Heart right ventricle (tissue), 16 donors: ENCODE results near the gene NXPH3. TPM values are rescaled to one million over a fixed set of nuclear protein-coding genes. Genes with fewer than 3 reads are reported as not detected.
"Not testable (repeated sequence)": the region's sequence is repeated elsewhere in the genome, so short reads cannot be mapped to it uniquely, and the experiment has no call there.

Source experiments
- ATAC-seq, 8 donors: fragments of 200-7000 bp; cut with Tn5 transposase; one replicate each; pipeline ENCODE4 v1.9.1; 2020; ENCODE audit warnings: mild to moderate bottlenecking in 8 of 8, moderate library complexity in 8 of 8, moderate number of reproducible peaks in 1 of 8
- DNase-seq, 2 donors: peaks; one replicate each; pipeline ENCODE4 v3.0.0-alpha.2; 2020
- H3K27ac ChIP-seq, 10 donors: fragments of 200-600 bp; sonication (generic) in 2 of 10; one replicate each; pipeline versions ENCODE4 v1.5.0 to v1.8.0; 2020 to 2022; ENCODE audit warnings: mild to moderate bottlenecking in 3 of 10
- H3K27me3 ChIP-seq, 7 donors: fragments of 200-600 bp; one replicate each; pipeline ENCODE4 v1.8.0; 2021 to 2022; ENCODE audit warnings: mild to moderate bottlenecking in 2 of 7
- H3K36me3 ChIP-seq, 9 donors: fragments of 200-600 bp; sonication (generic) in 1 of 9; one replicate each; pipeline versions ENCODE4 v1.5.0 to v1.8.0; 2020 to 2022; ENCODE audit warnings: mild to moderate bottlenecking in 2 of 9
- H3K4me1 ChIP-seq, 9 donors: fragments of 200-600 bp; sonication (generic) in 1 of 9; one replicate each; pipeline versions ENCODE4 v1.5.0 to v1.8.0; 2020 to 2022; ENCODE audit warnings: mild to moderate bottlenecking in 4 of 9
- H3K4me3 ChIP-seq, 10 donors: fragments of 200-600 bp; sonication (generic) in 2 of 10; one replicate each; pipeline versions ENCODE4 v1.5.0 to v1.8.0; 2020 to 2022; ENCODE audit warnings: mild to moderate bottlenecking in 7 of 10, moderate library complexity in 2 of 10
- H3K9me3 ChIP-seq, 11 donors: fragments of 200-600 bp in 10 of 11; sonication (generic) in 2 of 11; one replicate each; pipeline versions ENCODE4 v1.5.0 to v1.8.0; 2013 to 2022; ENCODE audit warnings: mild to moderate bottlenecking in 2 of 11, control low read depth in 1 of 11, moderate library complexity in 1 of 11
- WGBS, 2 donors: extraction: QIAGEN DNeasy Blood & Tissue Kit; methylation state at CpG; one replicate each; pipeline ENCODE4 v1.1.7; 2013; ENCODE audit warnings: inconsistent platforms in 1 of 2; 5-methylcytosine and 5-hydroxymethylcytosine counted together
- intact Hi-C, 10 donors: fragments of 100-400 bp; cut with DNase I; formaldehyde crosslinking; loops; one replicate each; pipeline versions ENCODE4 v1.11.1 to v1.14.2; 2022
- polyA plus RNA-seq, 2 donors: library from polyadenylated mRNA; stranded (reverse); fragments of 200-250 nt; gene quantifications; one replicate each; pipeline ENCODE4 v1.2.3, GENCODE V29; 2013
- total RNA-seq, 10 donors: library from RNA; stranded (reverse); fragmentation: NEBNext Ultra II Directional in 3 of 10; extraction: Animal tissue kit (Norgen Biotek cat#: 25700) in 3 of 10; gene quantifications; one replicate each; pipeline versions ENCODE4 v1.2.1 to v1.2.4, GENCODE V29; 2021 to 2023
- TF ChIP-seq, protein P1 (sequence below), 9 donors: fragments of 200-600 bp; sonication (generic) in 2 of 9; IDR thresholded peaks; one replicate each; pipeline versions ENCODE4 v1.5.0 to v1.8.0; 2021 to 2022; ENCODE audit warnings: antibody characterized with exemption in 9 of 9, mild to moderate bottlenecking in 5 of 9, moderate library complexity in 1 of 9
- donor health status: Arrhythmogenic right ventricular cardiomyopathy.
- donor health status: ischemic (EF 13 %, LVEDD 7.1; RV severe dilation, severe dysfunction).
- donor health status: healthy with polysubstance abuse.
- donor health status: DM: no; HTN: yes; CAD: no.
- donor health status: DM: no; HTN: no; CAD: no.
- donor health status: ischemic (EF 25% LVEDD 6.9; RV normal size, moderate dysfunction).
- donor health status: ischemic (EF 25% LVEDD 5.7; RV mildly dilated, moderate dysfunction).
- donor health status: healthy.
- donor health status: DM: yes; HTN: yes; CAD: no.
- donor health status: Ischemic cardiomyopathy.
- donor health status: ischemic (EF 35%, LVEDD 5.7; RV mildly dilated, moderate dysfunction).
- donor health status: nonischemic (EF 11% LVEDD 7.7; RV severe dilation, severe dysfunction).
- donor health status: DM: yes; HTN: yes; CAD: no.
- donor health status: PGD.
- donor health status: ischemic (EF 29% LVEDD 5.4; RV normal size, mild dysfunction).
- donor health status: nonischemic (EF 23%, LVEDD 6.1; RV moderate dilation, normal function).

NXPH3 gene
- total and polyA plus RNA-seq, 12 donors, result 2.2 to 5.9 (median 3.2) TPM

DNA sequence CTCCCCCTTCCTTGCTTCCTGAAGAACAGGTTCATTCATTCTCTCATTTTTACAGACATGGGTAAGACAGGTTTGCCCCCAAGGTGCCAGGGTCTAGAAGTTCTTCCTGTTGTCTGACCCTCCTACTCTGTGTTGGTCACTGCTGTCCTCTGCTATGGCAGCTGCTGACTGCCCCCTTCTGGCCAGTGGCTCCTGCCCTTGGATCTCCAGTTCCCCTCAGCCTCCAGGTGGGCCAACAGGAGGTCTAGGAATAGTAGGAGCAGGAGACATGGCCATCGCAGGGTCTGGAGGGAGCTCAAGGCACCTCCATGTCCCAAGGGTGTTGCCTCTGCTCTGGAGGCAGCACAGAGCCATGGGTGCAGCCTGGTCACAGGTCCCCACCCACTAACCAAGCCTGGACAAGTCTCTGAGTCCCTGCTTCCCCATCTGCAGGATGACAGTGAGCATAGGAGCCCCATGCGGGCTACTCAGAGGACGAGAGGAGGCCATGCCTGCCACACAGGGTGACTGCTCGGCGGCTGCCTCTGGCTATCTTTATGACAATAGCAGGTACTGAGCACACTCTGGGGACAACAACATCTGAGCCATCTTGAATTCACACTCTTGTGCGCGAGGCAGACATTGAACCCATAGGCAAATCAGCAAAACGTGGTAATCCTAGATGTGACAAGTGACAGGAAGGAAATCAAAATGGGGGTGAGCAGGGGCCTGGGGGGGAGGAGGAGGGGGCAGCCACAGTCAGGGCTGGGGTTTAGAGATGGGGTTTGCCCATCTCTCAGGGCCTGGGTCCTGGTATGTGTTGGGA is 27.0 kb upstream of the NXPH3 start:
- intact Hi-C loops, result loop anchor here in 9 of 10 donors (2.0 to 5.0 kb wide), 5 partner anchors 51 to 114 kb away; partner anchors contain the start of gene NGFR (in 2 of the 9)
- no peaks in the 10 kb centered on the region for H3K36me3 ChIP-seq
- ATAC-seq, result peak; percentile 43 to 78 (median 70)
- WGBS, 2 donors, result 77 to 80% methylated on average over 8 of the region's 8 CpGs
- H3K4me3 ChIP-seq, result no peak overlapping the region
- peaks cover 0 to 23% (median 0%) of the 10 kb centered on the region in 9 donors for H3K4me1 ChIP-seq
- peaks cover 0 to 4% (median 0%) of the 10 kb centered on the region in 11 donors for H3K9me3 ChIP-seq
- TF ChIP-seq, protein P1, sequence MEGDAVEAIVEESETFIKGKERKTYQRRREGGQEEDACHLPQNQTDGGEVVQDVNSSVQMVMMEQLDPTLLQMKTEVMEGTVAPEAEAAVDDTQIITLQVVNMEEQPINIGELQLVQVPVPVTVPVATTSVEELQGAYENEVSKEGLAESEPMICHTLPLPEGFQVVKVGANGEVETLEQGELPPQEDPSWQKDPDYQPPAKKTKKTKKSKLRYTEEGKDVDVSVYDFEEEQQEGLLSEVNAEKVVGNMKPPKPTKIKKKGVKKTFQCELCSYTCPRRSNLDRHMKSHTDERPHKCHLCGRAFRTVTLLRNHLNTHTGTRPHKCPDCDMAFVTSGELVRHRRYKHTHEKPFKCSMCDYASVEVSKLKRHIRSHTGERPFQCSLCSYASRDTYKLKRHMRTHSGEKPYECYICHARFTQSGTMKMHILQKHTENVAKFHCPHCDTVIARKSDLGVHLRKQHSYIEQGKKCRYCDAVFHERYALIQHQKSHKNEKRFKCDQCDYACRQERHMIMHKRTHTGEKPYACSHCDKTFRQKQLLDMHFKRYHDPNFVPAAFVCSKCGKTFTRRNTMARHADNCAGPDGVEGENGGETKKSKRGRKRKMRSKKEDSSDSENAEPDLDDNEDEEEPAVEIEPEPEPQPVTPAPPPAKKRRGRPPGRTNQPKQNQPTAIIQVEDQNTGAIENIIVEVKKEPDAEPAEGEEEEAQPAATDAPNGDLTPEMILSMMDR (IDR thresholded peaks at IDR 0.05), result peak; percentile 20 to 73 (median 63)
- peak in 1 of 2 donors; percentile 64 for DNase-seq
- H3K27ac ChIP-seq, result peak overlapping the region in 2 of 10 donors; percentile 40 to 65
- peaks cover 0 to 18% (median 0%) of the 10 kb centered on the region in 7 donors for H3K27me3 ChIP-seq

DNA sequence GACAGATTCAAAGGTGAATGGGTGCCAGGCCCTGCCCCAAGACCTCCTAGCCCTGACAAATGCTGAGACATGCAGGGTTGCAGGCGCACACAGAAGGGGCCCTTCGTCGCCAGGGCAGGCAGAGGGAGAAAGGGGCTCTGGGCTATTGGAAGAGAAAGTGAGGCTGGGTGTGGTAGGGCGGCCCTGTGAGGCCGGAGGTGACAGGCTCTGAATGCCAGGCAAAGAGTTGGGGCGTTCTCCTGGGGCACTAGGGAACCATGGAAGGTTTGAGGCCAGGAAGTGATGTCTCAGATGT is 26.4 kb upstream of the NXPH3 start:
- WGBS, 2 donors, result 94 to 97% methylated on average over 6 of the region's 6 CpGs
- TF ChIP-seq, protein P1 (IDR thresholded peaks at IDR 0.05), result no peak
- no peaks in the 10 kb centered on the region for H3K9me3 ChIP-seq
- peaks cover 0 to 23% (median 0%) of the 10 kb centered on the region in 9 donors for H3K4me1 ChIP-seq
- peaks cover 0 to 18% (median 0%) of the 10 kb centered on the region in 7 donors for H3K27me3 ChIP-seq
- no peaks in the 10 kb centered on the region for H3K36me3 ChIP-seq
- no peak for DNase-seq
- no peak for ATAC-seq
- intact Hi-C loops, result loop anchor here in 9 of 10 donors (2.0 to 5.0 kb wide), 5 partner anchors 52 to 114 kb away; partner anchors contain the start of gene NGFR (in 2 of the 9)
- H3K4me3 ChIP-seq, result no peak overlapping the region
- no peak overlapping the region for H3K27ac ChIP-seq

DNA sequence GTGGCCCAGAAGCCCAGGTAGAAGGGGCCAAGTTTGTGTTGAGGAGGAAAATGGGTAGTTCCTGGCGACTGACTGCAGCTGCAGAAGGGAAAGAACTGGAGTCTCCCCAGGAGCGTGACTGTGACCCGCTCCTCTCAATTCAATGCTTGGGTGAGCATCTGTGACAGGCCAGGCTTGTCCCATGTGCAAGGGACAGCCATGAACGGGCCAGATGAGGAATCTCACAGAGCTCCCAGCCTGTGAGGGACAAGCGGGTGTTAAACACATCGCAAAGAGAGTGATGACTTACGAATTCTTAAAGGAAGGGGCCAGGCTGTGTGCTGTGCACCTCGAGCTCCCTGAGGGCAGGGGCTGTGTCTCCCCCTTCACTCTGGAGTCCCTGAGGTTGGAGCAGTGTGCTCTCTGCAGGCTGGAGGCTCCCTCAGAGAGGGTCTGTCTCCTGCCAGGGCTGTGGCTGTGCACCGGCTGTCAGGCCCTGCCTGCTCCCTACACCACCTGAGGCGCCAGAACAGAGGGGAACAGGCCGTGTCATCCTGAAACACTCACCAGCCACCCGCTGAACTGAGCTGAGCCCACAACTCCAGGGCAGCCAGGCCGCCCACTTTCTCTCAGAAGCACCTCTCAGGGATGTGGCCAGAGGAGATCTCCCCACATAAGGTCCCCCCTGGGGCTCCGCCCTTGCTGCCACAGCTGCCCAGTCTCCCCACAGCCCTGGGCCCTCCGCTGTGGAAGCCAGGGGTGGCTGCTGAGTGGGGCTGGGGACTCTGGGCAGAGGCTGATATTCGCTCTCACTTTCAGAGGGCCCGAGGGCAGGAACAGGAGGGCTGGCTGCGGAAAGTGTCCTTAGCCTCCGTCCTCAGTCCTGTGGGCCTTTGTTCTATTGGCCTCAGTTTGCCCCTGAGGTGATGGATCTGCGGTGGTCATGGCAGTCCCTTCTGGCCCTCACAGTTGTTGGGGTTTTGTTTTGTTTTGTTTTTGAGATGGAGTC is 25.7 kb upstream of the NXPH3 start:
- intact Hi-C loops, result loop anchor here (2.0 to 10.0 kb wide), 8 partner anchors 53 to 235 kb away; partner anchors contain the start of gene NGFR (in 2 of the 10)
- WGBS, 2 donors, result 90 to 91% methylated on average over 20 of the region's 20 CpGs
- H3K4me1 ChIP-seq, result peaks cover 0 to 23% (median 0%) of the 10 kb centered on the region in 9 donors
- no peak overlapping the region for H3K27ac ChIP-seq
- peaks cover 0 to 18% (median 0%) of the 10 kb centered on the region in 7 donors for H3K27me3 ChIP-seq
- H3K9me3 ChIP-seq, result no peaks in the 10 kb centered on the region
- H3K36me3 ChIP-seq, result no peaks in the 10 kb centered on the region
- no peak overlapping the region for H3K4me3 ChIP-seq
- TF ChIP-seq, protein P1 (IDR thresholded peaks at IDR 0.05), result no peak
- no peak for DNase-seq
- ATAC-seq, result no peak

DNA sequence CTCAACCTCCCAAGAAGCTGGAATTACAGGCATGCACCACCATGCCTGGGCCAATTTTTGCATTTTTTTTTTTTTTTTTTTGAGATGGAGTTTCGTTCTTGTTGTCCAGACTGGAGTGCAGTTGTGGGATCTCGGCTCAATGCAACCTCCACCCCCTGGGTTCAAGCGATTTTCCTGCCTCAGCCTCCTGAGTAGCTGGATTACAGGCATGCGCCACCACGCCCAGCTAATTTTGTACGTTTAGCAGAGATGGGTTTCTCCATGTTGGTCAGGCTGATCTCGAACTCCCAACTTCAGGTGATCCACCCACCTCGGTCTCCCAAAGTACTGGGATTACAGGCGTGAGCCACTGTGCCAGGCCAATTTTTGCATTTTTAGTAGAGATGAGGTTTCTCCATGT is 24.9 kb upstream of the NXPH3 start:
- H3K9me3 ChIP-seq, DNase-seq, H3K4me3 ChIP-seq, H3K36me3 ChIP-seq, ATAC-seq, H3K27ac ChIP-seq: not testable (repeated sequence)
- intact Hi-C loops, result loop anchor here in 7 of 10 donors (5.0 to 10.0 kb wide), 4 partner anchors 113 to 236 kb away; no protein-coding TSS in a partner anchor
- 95 to 96% methylated on average over 9 of the region's 9 CpGs for WGBS, 2 donors
- H3K27me3 ChIP-seq, result peaks cover 0 to 15% (median 0%) of the 10 kb centered on the region in 7 donors
- H3K4me1 ChIP-seq, result peaks cover 0 to 23% (median 0%) of the 10 kb centered on the region in 9 donors
